Right lobe of liver (tissue), 4 donors: ENCODE results near the gene TRAPPC3.

Experiments used
- POLR2A ChIP-seq: fragments of 450-650 bp; IDR thresholded peaks from one replicate; pipeline ENCODE4 v1.6.1; 2017; ENCODE audit warnings: antibody characterized with exemption, mild to moderate bottlenecking
- TF ChIP-seq, protein P1 (sequence below), 4 donors: fragments of 200-600 bp in 3 of 4; fragments of 450-650 bp in 1 of 4; IDR thresholded peaks; one replicate each; pipeline versions ENCODE4 v1.5.1 to v1.8.0; 2016 to 2022; ENCODE audit warnings: antibody characterized with exemption in 4 of 4, mild to moderate bottlenecking in 2 of 4
- donor health status: DM: no; HTN: no; CAD: no.
- donor health status: DM: no; HTN: no; CAD: no.
- donor health status: DM: no; HTN: yes; CAD: no.

DNA sequence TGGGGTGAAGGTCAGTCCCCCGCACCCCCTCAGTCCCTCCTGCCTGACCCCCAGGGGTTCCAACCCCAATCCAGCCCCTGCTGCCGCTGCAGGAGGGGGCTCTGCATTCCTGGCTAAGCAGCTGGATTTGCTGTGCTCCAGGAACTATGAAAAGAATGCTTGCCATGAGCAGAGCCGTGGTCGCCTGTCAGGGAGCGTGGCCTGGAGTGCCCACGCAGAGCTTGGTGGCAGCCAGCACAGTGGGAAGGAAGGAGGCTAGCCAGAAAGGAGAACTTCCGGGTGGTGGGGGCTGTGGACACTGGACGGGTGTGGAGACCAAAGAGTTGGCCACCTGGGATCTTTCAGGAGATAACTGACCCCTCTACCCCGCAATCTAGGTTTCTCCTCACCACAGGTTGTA lies 29.8 kb downstream of the TRAPPC3 start:
- no peak for TF ChIP-seq POLR2A
- TF ChIP-seq, protein P1, sequence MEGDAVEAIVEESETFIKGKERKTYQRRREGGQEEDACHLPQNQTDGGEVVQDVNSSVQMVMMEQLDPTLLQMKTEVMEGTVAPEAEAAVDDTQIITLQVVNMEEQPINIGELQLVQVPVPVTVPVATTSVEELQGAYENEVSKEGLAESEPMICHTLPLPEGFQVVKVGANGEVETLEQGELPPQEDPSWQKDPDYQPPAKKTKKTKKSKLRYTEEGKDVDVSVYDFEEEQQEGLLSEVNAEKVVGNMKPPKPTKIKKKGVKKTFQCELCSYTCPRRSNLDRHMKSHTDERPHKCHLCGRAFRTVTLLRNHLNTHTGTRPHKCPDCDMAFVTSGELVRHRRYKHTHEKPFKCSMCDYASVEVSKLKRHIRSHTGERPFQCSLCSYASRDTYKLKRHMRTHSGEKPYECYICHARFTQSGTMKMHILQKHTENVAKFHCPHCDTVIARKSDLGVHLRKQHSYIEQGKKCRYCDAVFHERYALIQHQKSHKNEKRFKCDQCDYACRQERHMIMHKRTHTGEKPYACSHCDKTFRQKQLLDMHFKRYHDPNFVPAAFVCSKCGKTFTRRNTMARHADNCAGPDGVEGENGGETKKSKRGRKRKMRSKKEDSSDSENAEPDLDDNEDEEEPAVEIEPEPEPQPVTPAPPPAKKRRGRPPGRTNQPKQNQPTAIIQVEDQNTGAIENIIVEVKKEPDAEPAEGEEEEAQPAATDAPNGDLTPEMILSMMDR (IDR thresholded peaks at IDR 0.05): no peak
